ENCODE data around the gene RDX.

DNA sequence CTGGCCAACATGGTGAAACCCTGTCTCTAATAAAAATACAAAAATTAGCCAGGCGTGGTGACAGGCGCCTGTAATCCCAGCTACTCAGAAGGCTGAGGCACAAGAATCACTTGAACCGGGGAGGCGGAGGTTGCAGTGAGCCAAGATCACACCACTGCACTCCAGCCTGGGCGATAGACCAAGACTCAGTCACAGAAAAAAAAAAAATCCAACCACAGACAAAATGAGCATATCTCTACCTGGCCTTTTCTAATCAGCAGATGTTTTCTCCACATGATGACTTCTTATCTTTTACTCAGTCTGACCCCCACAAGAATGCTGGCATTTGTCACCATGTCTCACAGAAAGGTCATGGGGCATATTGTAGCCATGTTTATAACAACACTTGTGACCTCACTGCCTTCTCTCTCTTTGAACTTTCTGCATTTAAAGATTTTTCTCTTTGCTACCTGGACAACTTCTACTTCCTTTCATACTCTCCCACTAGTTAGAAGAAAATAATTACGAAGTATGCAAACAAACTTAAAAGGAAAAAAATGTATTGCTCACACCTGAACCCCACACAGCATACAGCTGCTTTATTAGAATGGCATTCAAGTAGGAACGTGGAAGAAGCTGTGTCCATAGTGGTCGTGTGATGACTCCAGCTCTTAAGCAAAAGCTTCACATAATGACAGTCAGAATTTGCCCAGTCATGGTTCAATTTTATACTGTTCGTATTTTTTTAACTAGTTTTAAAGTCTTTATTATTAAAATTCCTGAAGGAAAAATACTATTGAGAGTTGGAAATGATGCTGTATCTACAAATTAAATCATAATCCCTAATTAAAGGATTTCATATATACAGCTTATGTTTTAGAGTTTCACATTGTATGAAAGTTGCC lies 137.9 kb downstream of the RDX start:
- TF ChIP-seq POLR2A (IDR thresholded peaks at IDR 0.05) (no peak), CTCF (IDR thresholded peaks at IDR 0.05) (no peak)

All from lower leg skin (tissue), 3 donors.